SU-DHL-6 (cell line): ENCODE results near the gene CPNE5.
"Not testable (repeated sequence)": the region's sequence is repeated elsewhere in the genome, so short reads cannot be mapped to it uniquely, and the experiment has no call there.

Experiments
- H2AFZ ChIP-seq: fragments of 200-600 bp; sonication (generic); 2 replicates; pipeline ENCODE4 v1.6.1; 2014; ENCODE audit warnings: low read depth, mild to moderate bottlenecking, moderate library complexity, mixed read lengths, antibody characterized with exemption, low read length; ENCODE audit not compliant: severe bottlenecking
- H3F3A ChIP-seq: fragments of 200-600 bp; shearing (Covaris generic); 2 replicates; pipeline ENCODE4 v1.6.0; 2016; ENCODE audit warnings: antibody characterized with exemption, mild to moderate bottlenecking; ENCODE audit not compliant: insufficient read depth
- H3K27ac ChIP-seq: fragments of 200-600 bp; sonication (generic); 2 replicates; pipeline ENCODE4 v1.5.1; 2016; ENCODE audit warnings: low read depth, mild to moderate bottlenecking, low read length, moderate library complexity, mixed read lengths
- H3K27me3 ChIP-seq: fragments of 200-600 bp; sonication (generic), shearing (Covaris generic); 2 replicates; pipeline ENCODE4 v1.6.0; 2014; ENCODE audit warnings: mild to moderate bottlenecking, low read length
- H3K36me3 ChIP-seq: fragments of 200-600 bp; sonication (generic); 2 replicates; pipeline ENCODE4 v1.6.1; 2014; ENCODE audit warnings: mild to moderate bottlenecking, low read length, mixed read lengths
- H3K4me2 ChIP-seq: fragments of 300-600, 200-600 bp; shearing (Covaris generic), sonication (generic); 2 replicates; pipeline ENCODE4 v1.6.0; 2014; ENCODE audit warnings: low read length, low read depth, mild to moderate bottlenecking; ENCODE audit not compliant: poor library complexity, severe bottlenecking
- H3K4me3 ChIP-seq: fragments of 200-600 bp; sonication (generic); 2 replicates; pipeline ENCODE4 v1.5.1; 2014; ENCODE audit warnings: antibody characterized with exemption, low read length, mild to moderate bottlenecking, mixed read lengths; ENCODE audit not compliant: insufficient read depth, poor library complexity, severe bottlenecking
- H3K79me2 ChIP-seq: fragments of 200-600 bp; sonication (generic); 2 replicates; pipeline ENCODE4 v1.6.1; 2014; ENCODE audit warnings: mild to moderate bottlenecking, low read length, moderate library complexity; ENCODE audit not compliant: insufficient read depth
- H3K9ac ChIP-seq: fragments of 200-600 bp; sonication (generic); 2 replicates; pipeline ENCODE4 v1.7.0; 2014; ENCODE audit warnings: mild to moderate bottlenecking, low read length
- H3K9me2 ChIP-seq: fragments of 200-600 bp; sonication (generic); replicated peaks from 2 replicates; pipeline ENCODE4 v1.6.1; 2014; ENCODE audit warnings: low read length; ENCODE audit not compliant: insufficient read depth
- H3K9me3 ChIP-seq: fragments of 200-600 bp; sonication (generic); 2 replicates; pipeline ENCODE4 v1.6.1; 2014; ENCODE audit warnings: low read length, mixed read lengths; ENCODE audit not compliant: insufficient read depth
- H4K20me1 ChIP-seq: fragments of 200-600 bp; sonication (generic); 2 replicates; pipeline ENCODE4 v1.6.1; 2014; ENCODE audit warnings: low read depth, mild to moderate bottlenecking, antibody characterized with exemption, low read length, moderate library complexity, mixed read lengths
- EZH2phosphoT487 ChIP-seq: fragments of 200-600 bp; sonication (generic), shearing (Covaris generic); conservative IDR thresholded peaks from 2 replicates; pipeline ENCODE4 v1.6.1; 2018; ENCODE audit warnings: mild to moderate bottlenecking, antibody characterized with exemption, low read length, moderate library complexity, mixed read lengths
- TF ChIP-seq, protein P1 (sequence below): fragments of 200-600 bp; sonication (generic); IDR thresholded peaks from one replicate; pipeline ENCODE4 v1.5.1; 2017; ENCODE audit warnings: antibody characterized with exemption, mild to moderate bottlenecking, low read length, moderate library complexity; ENCODE audit not compliant: insufficient read depth, poor library complexity, severe bottlenecking

The CPNE5 gene

GRCh38 chr6:36815962-36816735, 23.1 kb downstream of the CPNE5 start:
- Histone ChIP-seq H3K4me3 (no peak overlapping the region), H3K27me3 (no peaks in the 10 kb centered on the region), H3K4me2 (no peak overlapping the region), H3K36me3 (no peaks in the 10 kb centered on the region), H3K27ac (no peak overlapping the region), H3K9me3 (no peaks in the 10 kb centered on the region), H3K79me2 (no peaks in the 10 kb centered on the region), H4K20me1 (no peaks in the 10 kb centered on the region), H2AFZ (no peak overlapping the region), H3K9ac (no peak overlapping the region), H3K9me2 (no peaks in the 10 kb centered on the region), H3F3A (no peaks in the 10 kb centered on the region)
- TF ChIP-seq, protein P1, sequence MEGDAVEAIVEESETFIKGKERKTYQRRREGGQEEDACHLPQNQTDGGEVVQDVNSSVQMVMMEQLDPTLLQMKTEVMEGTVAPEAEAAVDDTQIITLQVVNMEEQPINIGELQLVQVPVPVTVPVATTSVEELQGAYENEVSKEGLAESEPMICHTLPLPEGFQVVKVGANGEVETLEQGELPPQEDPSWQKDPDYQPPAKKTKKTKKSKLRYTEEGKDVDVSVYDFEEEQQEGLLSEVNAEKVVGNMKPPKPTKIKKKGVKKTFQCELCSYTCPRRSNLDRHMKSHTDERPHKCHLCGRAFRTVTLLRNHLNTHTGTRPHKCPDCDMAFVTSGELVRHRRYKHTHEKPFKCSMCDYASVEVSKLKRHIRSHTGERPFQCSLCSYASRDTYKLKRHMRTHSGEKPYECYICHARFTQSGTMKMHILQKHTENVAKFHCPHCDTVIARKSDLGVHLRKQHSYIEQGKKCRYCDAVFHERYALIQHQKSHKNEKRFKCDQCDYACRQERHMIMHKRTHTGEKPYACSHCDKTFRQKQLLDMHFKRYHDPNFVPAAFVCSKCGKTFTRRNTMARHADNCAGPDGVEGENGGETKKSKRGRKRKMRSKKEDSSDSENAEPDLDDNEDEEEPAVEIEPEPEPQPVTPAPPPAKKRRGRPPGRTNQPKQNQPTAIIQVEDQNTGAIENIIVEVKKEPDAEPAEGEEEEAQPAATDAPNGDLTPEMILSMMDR: no peak
- TF ChIP-seq EZH2phosphoT487: no peak

GRCh38 chr6:36814249-36814648, 25.0 kb downstream of the CPNE5 start:
- H3K79me2 ChIP-seq: no peaks in the 10 kb centered on the region
- TF ChIP-seq, protein P1: no peak
- TF ChIP-seq EZH2phosphoT487: no peak
- no peak overlapping the region for H3K4me3 ChIP-seq
- H3K9me2 ChIP-seq: no peaks in the 10 kb centered on the region
- no peaks in the 10 kb centered on the region for H4K20me1 ChIP-seq
- H3K36me3 ChIP-seq: no peaks in the 10 kb centered on the region
- no peak overlapping the region for H3K4me2 ChIP-seq
- no peaks in the 10 kb centered on the region for H3F3A ChIP-seq
- H3K9me3 ChIP-seq: no peaks in the 10 kb centered on the region
- no peak overlapping the region for H3K9ac ChIP-seq
- H2AFZ ChIP-seq: no peak overlapping the region
- H3K27me3 ChIP-seq: no peaks in the 10 kb centered on the region
- H3K27ac ChIP-seq: no peak overlapping the region

GRCh38 chr6:36813526-36813925, 25.7 kb downstream of the CPNE5 start:
- H3K4me2 ChIP-seq: no peak overlapping the region
- H3K27ac ChIP-seq: no peak overlapping the region
- no peaks in the 10 kb centered on the region for H3K9me3 ChIP-seq
- H3K27me3 ChIP-seq: no peaks in the 10 kb centered on the region
- no peaks in the 10 kb centered on the region for H3K36me3 ChIP-seq
- no peaks in the 10 kb centered on the region for H3F3A ChIP-seq
- H4K20me1 ChIP-seq: no peaks in the 10 kb centered on the region
- no peaks in the 10 kb centered on the region for H3K79me2 ChIP-seq
- H3K9ac ChIP-seq: no peak overlapping the region
- TF ChIP-seq, protein P1: no peak
- TF ChIP-seq EZH2phosphoT487: no peak
- no peak overlapping the region for H3K4me3 ChIP-seq
- H2AFZ ChIP-seq: no peak overlapping the region
- no peaks in the 10 kb centered on the region for H3K9me2 ChIP-seq

DNA sequence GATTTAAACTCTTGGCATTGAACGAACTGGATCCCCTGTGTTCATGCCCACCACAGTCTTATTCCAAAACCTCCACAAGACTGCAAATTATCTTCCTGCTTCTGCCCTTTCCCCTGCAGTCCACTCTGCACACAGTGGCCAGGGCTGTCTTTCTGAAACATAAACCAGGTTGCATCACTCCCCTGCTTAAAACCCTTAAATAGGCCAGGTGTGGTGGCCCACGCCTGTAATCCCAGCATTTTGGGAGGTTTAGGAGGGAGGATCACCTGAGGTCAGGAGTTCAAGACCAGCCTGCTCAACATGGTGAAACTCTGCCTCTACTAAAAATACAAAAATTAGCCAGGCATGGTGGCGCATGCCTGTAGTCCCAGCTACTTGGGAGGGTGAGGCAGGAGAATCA, 26.2 kb downstream of the CPNE5 start:
- not testable (repeated sequence) for H4K20me1 ChIP-seq, H3K9me2 ChIP-seq, H3K36me3 ChIP-seq, H3K9me3 ChIP-seq, H3K79me2 ChIP-seq, H3K27me3 ChIP-seq, H3K27ac ChIP-seq, H2AFZ ChIP-seq, H3K4me3 ChIP-seq, H3K4me2 ChIP-seq, H3K9ac ChIP-seq, H3F3A ChIP-seq
